Lower leg skin (tissue), 3 donors: ENCODE results near the gene SIX5.

Experiments used
- POLR2A ChIP-seq, 2 donors: fragments of 450-650 bp; IDR thresholded peaks; one replicate each; pipeline ENCODE4 v1.6.1; 2016 to 2017; ENCODE audit warnings: antibody characterized with exemption in 2 of 2, mild to moderate bottlenecking in 1 of 2, moderate library complexity in 1 of 2
- TF ChIP-seq, protein P1 (sequence below), 3 donors: fragments of 450-650 bp; IDR thresholded peaks; one replicate each; pipeline ENCODE4 v1.5.1; 2016; ENCODE audit warnings: antibody characterized with exemption in 3 of 3, mild to moderate bottlenecking in 3 of 3, moderate library complexity in 2 of 3

- TF ChIP-seq, protein P1, sequence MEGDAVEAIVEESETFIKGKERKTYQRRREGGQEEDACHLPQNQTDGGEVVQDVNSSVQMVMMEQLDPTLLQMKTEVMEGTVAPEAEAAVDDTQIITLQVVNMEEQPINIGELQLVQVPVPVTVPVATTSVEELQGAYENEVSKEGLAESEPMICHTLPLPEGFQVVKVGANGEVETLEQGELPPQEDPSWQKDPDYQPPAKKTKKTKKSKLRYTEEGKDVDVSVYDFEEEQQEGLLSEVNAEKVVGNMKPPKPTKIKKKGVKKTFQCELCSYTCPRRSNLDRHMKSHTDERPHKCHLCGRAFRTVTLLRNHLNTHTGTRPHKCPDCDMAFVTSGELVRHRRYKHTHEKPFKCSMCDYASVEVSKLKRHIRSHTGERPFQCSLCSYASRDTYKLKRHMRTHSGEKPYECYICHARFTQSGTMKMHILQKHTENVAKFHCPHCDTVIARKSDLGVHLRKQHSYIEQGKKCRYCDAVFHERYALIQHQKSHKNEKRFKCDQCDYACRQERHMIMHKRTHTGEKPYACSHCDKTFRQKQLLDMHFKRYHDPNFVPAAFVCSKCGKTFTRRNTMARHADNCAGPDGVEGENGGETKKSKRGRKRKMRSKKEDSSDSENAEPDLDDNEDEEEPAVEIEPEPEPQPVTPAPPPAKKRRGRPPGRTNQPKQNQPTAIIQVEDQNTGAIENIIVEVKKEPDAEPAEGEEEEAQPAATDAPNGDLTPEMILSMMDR (IDR thresholded peaks at IDR 0.05) = no peak
- TF ChIP-seq POLR2A (IDR thresholded peaks at IDR 0.05) = no peak
Observed at GRCh38 chr19:45789035-45789786, 20.2 kb upstream of the SIX5 start.
